Activated CD8-positive, alpha-beta memory T cell treated with anti-CD3 and anti-CD28 coated beads, Interleukin-2, amount 10 ng/mL, durations not matched to agents 7 days and 5 days (primary cell): ENCODE results near the gene FADS1. TPM values are rescaled to one million over a fixed set of nuclear protein-coding genes. Genes with fewer than 3 reads are reported as not detected.

Source experiments
- ATAC-seq: fragments of 150-1000 bp; cut with Tn5 transposase; one replicate; pipeline ENCODE4 v1.10.0; 2021; ENCODE audit warnings: moderate library complexity
- CTCF ChIA-PET: fragments of 350-600 bp; sonication (Branson Sonifier 250); formaldehyde crosslinking; loops from one replicate; lab custom pipeline; 2021; ENCODE audit warnings: antibody characterized with exemption; lab: Charles Lee
- DNase-seq: peaks from one replicate; pipeline ENCODE4 v3.0.0-alpha.2; 2020
- H3K27ac Mint-ChIP-seq: one replicate; pipeline ENCODE4 v1.8.0; 2021; ENCODE audit warnings: mild to moderate bottlenecking, mixed read lengths
- H3K27me3 Mint-ChIP-seq: one replicate; pipeline ENCODE4 v1.8.0; 2021; ENCODE audit warnings: mixed read lengths
- H3K36me3 Mint-ChIP-seq: one replicate; pipeline ENCODE4 v1.8.0; 2021; ENCODE audit warnings: mild to moderate bottlenecking, mixed read lengths
- H3K4me1 Mint-ChIP-seq: one replicate; pipeline ENCODE4 v1.8.0; 2021; ENCODE audit warnings: mixed read lengths
- H3K4me3 Mint-ChIP-seq: one replicate; pipeline ENCODE4 v1.8.0; 2021; ENCODE audit warnings: mild to moderate bottlenecking, moderate library complexity, mixed read lengths
- H3K9me3 Mint-ChIP-seq: one replicate; pipeline ENCODE4 v1.8.0; 2022; ENCODE audit warnings: low read depth, mixed read lengths
- total RNA-seq, 2 experiments: library from RNA; stranded (reverse); gene quantifications; one replicate each; pipeline ENCODE4 v1.2.3, GENCODE V29; 2021

FADS1 gene
- total RNA-seq, 2 experiments from 2014 or later, result 33.8 to 35.4 TPM

- ATAC-seq, result no peak
- Mint-ChIP-seq H3K4me1 (peaks cover 15% of the 10 kb centered on the region), H3K4me3 (no peak overlapping the region), H3K9me3 (no peaks in the 10 kb centered on the region), H3K27me3 (peaks cover 5% of the 10 kb centered on the region), H3K36me3 (no peaks in the 10 kb centered on the region), H3K27ac (no peak overlapping the region)
- CTCF ChIA-PET, result interaction anchor here (0.6 to 1.9 kb wide), 6 partner anchors 19 to 599 kb away, joined by 3 to 12 read pairs (median 5); partner anchors contain the start of gene TMEM258
- DNase-seq, result no peak
These were observed 44.8 kb downstream of the FADS1 start for GRCh38 chr11:61771985-61772455.

GRCh38 chr11:61771195-61771894, 45.5 kb downstream of the FADS1 start:
- no peaks in the 10 kb centered on the region for H3K9me3 Mint-ChIP-seq
- DNase-seq, result no peak
- ATAC-seq, result no peak
- peaks cover under 1% of the 10 kb centered on the region for H3K27me3 Mint-ChIP-seq
- H3K4me1 Mint-ChIP-seq, result peaks cover 11% of the 10 kb centered on the region
- no peaks in the 10 kb centered on the region for H3K36me3 Mint-ChIP-seq
- no peak overlapping the region for H3K4me3 Mint-ChIP-seq
- H3K27ac Mint-ChIP-seq, result peak overlapping the region; percentile 46
- CTCF ChIA-PET, result interaction anchor here (1.9 kb wide), 2 partner anchors 20 to 24 kb away, joined by 10 to 12 read pairs; partner anchors contain the start of gene TMEM258

- H3K4me3 Mint-ChIP-seq, result no peak overlapping the region
- H3K36me3 Mint-ChIP-seq, result no peaks in the 10 kb centered on the region
- no peaks in the 10 kb centered on the region for H3K27me3 Mint-ChIP-seq
- no peak overlapping the region for H3K27ac Mint-ChIP-seq
- peaks cover 11% of the 10 kb centered on the region for H3K4me1 Mint-ChIP-seq
- CTCF ChIA-PET, result interaction anchor here (0.5 kb wide), 1 partner anchor 17 kb away, joined by 3 read pairs; no protein-coding TSS in a partner anchor
- ATAC-seq (no peak), DNase-seq (no peak)
- H3K9me3 Mint-ChIP-seq, result no peaks in the 10 kb centered on the region
These were observed 46.7 kb downstream of the FADS1 start for GRCh38 chr11:61769946-61770683.

GRCh38 chr11:61769169-61769920, 47.5 kb downstream of the FADS1 start:
- H3K36me3 Mint-ChIP-seq, result no peaks in the 10 kb centered on the region
- peaks cover 11% of the 10 kb centered on the region for H3K4me1 Mint-ChIP-seq
- H3K9me3 Mint-ChIP-seq, result no peaks in the 10 kb centered on the region
- H3K27ac Mint-ChIP-seq, result no peak overlapping the region
- CTCF ChIA-PET, result no interaction called here
- H3K4me3 Mint-ChIP-seq, result no peak overlapping the region
- no peak for ATAC-seq
- H3K27me3 Mint-ChIP-seq, result no peaks in the 10 kb centered on the region
- DNase-seq, result no peak

GRCh38 chr11:61768376-61769076, 48.3 kb downstream of the FADS1 start:
- DNase-seq, result no peak
- no peak overlapping the region for H3K27ac Mint-ChIP-seq
- peaks cover 11% of the 10 kb centered on the region for H3K4me1 Mint-ChIP-seq
- H3K36me3 Mint-ChIP-seq, result no peaks in the 10 kb centered on the region
- CTCF ChIA-PET, result no interaction called here
- no peaks in the 10 kb centered on the region for H3K27me3 Mint-ChIP-seq
- H3K4me3 Mint-ChIP-seq, result no peak overlapping the region
- no peaks in the 10 kb centered on the region for H3K9me3 Mint-ChIP-seq
- no peak for ATAC-seq

GRCh38 chr11:61766353-61766841, 50.4 kb downstream of the FADS1 start:
- H3K36me3 Mint-ChIP-seq, result no peaks in the 10 kb centered on the region
- DNase-seq (no peak), ATAC-seq (no peak)
- no peak overlapping the region for H3K27ac Mint-ChIP-seq
- no peaks in the 10 kb centered on the region for H3K27me3 Mint-ChIP-seq
- H3K9me3 Mint-ChIP-seq, result no peaks in the 10 kb centered on the region
- H3K4me1 Mint-ChIP-seq, result peaks cover 4% of the 10 kb centered on the region
- CTCF ChIA-PET, result interaction anchor here (1.4 to 2.1 kb wide), 3 partner anchors 17 to 31 kb away, joined by 3 to 6 read pairs (median 4); no protein-coding TSS in a partner anchor
- H3K4me3 Mint-ChIP-seq, result no peak overlapping the region

- CTCF ChIA-PET, result interaction anchor here (1.7 to 2.1 kb wide), 3 partner anchors 10 to 16 kb away, joined by 4 to 6 read pairs (median 4); no protein-coding TSS in a partner anchor
- H3K9me3 Mint-ChIP-seq, result no peaks in the 10 kb centered on the region
- H3K4me3 Mint-ChIP-seq, result no peak overlapping the region
- no peaks in the 10 kb centered on the region for H3K4me1 Mint-ChIP-seq
- DNase-seq (no peak), ATAC-seq (no peak)
- H3K36me3 Mint-ChIP-seq, result no peaks in the 10 kb centered on the region
- no peak overlapping the region for H3K27ac Mint-ChIP-seq
- no peaks in the 10 kb centered on the region for H3K27me3 Mint-ChIP-seq
These were observed 51.1 kb downstream of the FADS1 start for GRCh38 chr11:61765550-61766253.

- DNase-seq, result no peak
- CTCF ChIA-PET, result interaction anchor here (1.7 to 1.8 kb wide), 3 partner anchors 9 to 18 kb away, joined by 4 to 5 read pairs (median 4); no protein-coding TSS in a partner anchor
- H3K27me3 Mint-ChIP-seq, result no peaks in the 10 kb centered on the region
- no peaks in the 10 kb centered on the region for H3K36me3 Mint-ChIP-seq
- no peaks in the 10 kb centered on the region for H3K4me1 Mint-ChIP-seq
- ATAC-seq, result no peak
- H3K27ac Mint-ChIP-seq, result no peak overlapping the region
- no peak overlapping the region for H3K4me3 Mint-ChIP-seq
- H3K9me3 Mint-ChIP-seq, result no peaks in the 10 kb centered on the region
These were observed 52.1 kb downstream of the FADS1 start for GRCh38 chr11:61764606-61765260.

- H3K9me3 Mint-ChIP-seq, result no peaks in the 10 kb centered on the region
These were observed 52.7 kb downstream of the FADS1 start for GRCh38 chr11:61763930-61764605.

GRCh38 chr11:61762798-61763197, 54.0 kb downstream of the FADS1 start:
- H3K9me3 Mint-ChIP-seq, result no peaks in the 10 kb centered on the region
- CTCF ChIA-PET, result no interaction called here

More at GRCh38 chr11:61763930-61764605, 52.7 kb downstream of the FADS1 start:
- ATAC-seq (no peak), DNase-seq (no peak)
- CTCF ChIA-PET, result interaction anchor here (1.7 to 1.8 kb wide), 3 partner anchors 8 to 17 kb away, joined by 4 to 5 read pairs (median 4); no protein-coding TSS in a partner anchor
- Mint-ChIP-seq H3K4me1 (no peaks in the 10 kb centered on the region), H3K27ac (no peak overlapping the region), H3K27me3 (no peaks in the 10 kb centered on the region), H3K36me3 (no peaks in the 10 kb centered on the region), H3K4me3 (no peak overlapping the region)

GRCh38 chr11:61762223-61762615, 54.6 kb downstream of the FADS1 start:
- Mint-ChIP-seq H3K36me3 (no peaks in the 10 kb centered on the region), H3K27me3 (no peaks in the 10 kb centered on the region), H3K4me1 (peaks cover 1% of the 10 kb centered on the region), H3K4me3 (no peak overlapping the region), H3K9me3 (no peaks in the 10 kb centered on the region), H3K27ac (no peak overlapping the region)
- DNase-seq, result no peak
- CTCF ChIA-PET, result no interaction called here
- ATAC-seq, result no peak

More at GRCh38 chr11:61762798-61763197, 54.0 kb downstream of the FADS1 start:
- no peaks in the 10 kb centered on the region for H3K36me3 Mint-ChIP-seq
- H3K27ac Mint-ChIP-seq, result no peak overlapping the region
- H3K4me3 Mint-ChIP-seq, result no peak overlapping the region
- H3K27me3 Mint-ChIP-seq, result no peaks in the 10 kb centered on the region
- no peak for DNase-seq
- no peaks in the 10 kb centered on the region for H3K4me1 Mint-ChIP-seq
- ATAC-seq, result no peak
